Stimulated activated CD8-positive, alpha-beta memory T cell treated with anti-CD3 and anti-CD28 coated beads, Interleukin-12 subunit alpha, Interleukin-12 subunit beta, amount 100 ng/mL, for 24 hours (primary cell): ENCODE measurements around the gene RHCE.
"Not testable (repeated sequence)": the region's sequence is repeated elsewhere in the genome, so short reads cannot be mapped to it uniquely, and the experiment has no call there.

Experiments used
- DNase-seq: peaks from one replicate; pipeline ENCODE4 v3.0.0-alpha.2; 2020; ENCODE audit errors: extremely low read depth

Gene RHCE

DNA sequence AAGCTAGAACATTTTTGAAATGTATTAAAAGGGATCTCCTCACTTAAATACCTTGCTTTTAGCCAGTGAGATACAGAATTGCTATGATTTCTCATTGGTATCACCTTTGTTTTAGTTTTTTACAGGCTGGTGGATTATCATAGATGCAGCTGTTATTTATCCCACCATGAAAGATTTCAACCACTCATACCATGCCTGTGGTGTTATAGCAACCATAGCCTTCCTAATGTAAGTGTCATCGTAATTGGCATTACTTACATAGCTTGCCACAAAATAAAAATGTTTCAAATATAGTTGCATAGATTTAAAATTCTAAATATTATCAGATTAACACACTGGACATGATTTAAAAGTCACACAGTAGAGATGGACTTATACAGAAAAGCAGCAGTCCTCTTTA lies 77.8 kb downstream of the RHCE start:
- DNase-seq: no peak

GRCh38 chr1:25341746-25342145 lies 78.9 kb downstream of the RHCE start:
- DNase-seq: no peak

DNA sequence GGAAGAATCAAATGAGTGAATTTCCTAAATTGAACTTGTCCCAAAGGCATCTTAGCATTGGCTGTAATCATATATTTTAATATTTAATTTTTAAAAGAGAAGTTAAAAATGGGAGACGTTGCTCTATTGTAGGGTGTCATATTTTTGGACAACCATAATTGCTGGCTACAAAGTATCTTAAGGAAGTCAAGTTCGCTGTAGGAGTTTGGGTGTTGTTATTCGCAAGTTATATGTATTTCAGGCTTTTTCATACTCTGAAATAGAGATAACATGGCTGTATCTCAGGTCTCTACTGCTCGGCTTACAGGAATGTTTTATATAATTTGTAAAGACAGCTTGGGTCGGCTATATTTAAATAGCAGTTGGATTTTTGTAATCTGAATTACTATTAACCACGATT lies 81.6 kb downstream of the RHCE start:
- no peak for DNase-seq

GRCh38 chr1:25338188-25338981 lies 82.2 kb downstream of the RHCE start, which contains the start of gene TMEM50A:
Gene TMEM50A (plus strand): TSS chr1:25338334. CDS start chr1:25340487, 2,153 bp downstream.
- peak; percentile 71 for DNase-seq

GRCh38 chr1:25337483-25338187 lies 83.0 kb downstream of the RHCE start:
- DNase-seq: not testable (repeated sequence)

- DNase-seq: not testable (repeated sequence)
Measured at GRCh38 chr1:25336922-25337354, 83.7 kb downstream of the RHCE start.

GRCh38 chr1:25329950-25330349 lies 90.7 kb downstream of the RHCE start:
- not testable (repeated sequence) for DNase-seq

- not testable (repeated sequence) for DNase-seq
Measured at GRCh38 chr1:25329336-25329735, 91.3 kb downstream of the RHCE start.

DNA sequence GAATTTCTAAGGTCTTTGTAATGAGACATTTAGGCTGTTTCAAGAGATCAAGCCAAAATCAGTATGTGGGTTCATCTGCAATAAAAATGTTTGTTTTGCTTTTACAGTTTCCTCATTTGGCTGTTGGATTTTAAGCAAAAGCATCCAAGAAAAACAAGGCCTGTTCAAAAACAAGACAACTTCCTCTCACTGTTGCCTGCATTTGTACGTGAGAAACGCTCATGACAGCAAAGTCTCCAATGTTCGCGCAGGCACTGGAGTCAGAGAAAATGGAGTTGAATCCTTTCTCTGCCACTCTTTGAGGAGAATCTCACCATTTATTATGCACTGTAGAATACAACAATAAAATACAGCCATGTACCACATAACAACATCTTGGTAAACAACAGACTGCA lies 91.8 kb downstream of the RHCE start:
- not testable (repeated sequence) for DNase-seq

GRCh38 chr1:25327864-25328790 lies 92.5 kb downstream of the RHCE start:
- not testable (repeated sequence) for DNase-seq

GRCh38 chr1:25324407-25324806 lies 96.2 kb downstream of the RHCE start:
- DNase-seq: not testable (repeated sequence)

GRCh38 chr1:25322127-25322526 lies 98.5 kb downstream of the RHCE start:
- not testable (repeated sequence) for DNase-seq

- DNase-seq: not testable (repeated sequence)
Measured at GRCh38 chr1:25320314-25320938, 100.2 kb downstream of the RHCE start.

GRCh38 chr1:25312806-25313470 lies 107.7 kb downstream of the RHCE start:
- DNase-seq: not testable (repeated sequence)
